WERI-Rb-1 (cell line): ENCODE data around the gene LRRC4C.

Experiments used
- DNase-seq: peaks from one replicate; pipeline ENCODE4 v3.0.0-alpha.2; 2020
- H3K27ac ChIP-seq: fragments of 250-450 bp; sonication (Bioruptor Pico); 2 replicates; pipeline ENCODE4 v1.5.1; 2020; ENCODE audit warnings: mild to moderate bottlenecking, moderate library complexity
- H3K27me3 ChIP-seq: fragments of 250-450 bp; sonication (Bioruptor Pico); 2 replicates; pipeline ENCODE4 v1.5.1; 2021; ENCODE audit warnings: mild to moderate bottlenecking, low read depth, moderate library complexity; ENCODE audit not compliant: insufficient read depth, severe bottlenecking
- H3K36me3 ChIP-seq: fragments of 250-450 bp; sonication (Bioruptor Pico); 2 replicates; pipeline ENCODE4 v1.5.1; 2020; ENCODE audit warnings: mild to moderate bottlenecking, moderate library complexity
- H3K4me3 ChIP-seq: 2 replicates; pipeline ENCODE4 v1.5.1; 2011; ENCODE audit warnings: low read depth, mild to moderate bottlenecking, control low read depth, low read length
- H3K9me3 ChIP-seq: fragments of 250-450 bp; sonication (Bioruptor Pico); 2 replicates; pipeline ENCODE4 v1.5.1; 2021; ENCODE audit warnings: mild to moderate bottlenecking, moderate library complexity; ENCODE audit not compliant: severe bottlenecking
- CTCF ChIP-seq: IDR thresholded peaks from 2 replicates; pipeline ENCODE4 v1.5.1; 2011; ENCODE audit warnings: low read depth, mild to moderate bottlenecking, control low read depth, inconsistent platforms, low read length

Gene LRRC4C

DNA sequence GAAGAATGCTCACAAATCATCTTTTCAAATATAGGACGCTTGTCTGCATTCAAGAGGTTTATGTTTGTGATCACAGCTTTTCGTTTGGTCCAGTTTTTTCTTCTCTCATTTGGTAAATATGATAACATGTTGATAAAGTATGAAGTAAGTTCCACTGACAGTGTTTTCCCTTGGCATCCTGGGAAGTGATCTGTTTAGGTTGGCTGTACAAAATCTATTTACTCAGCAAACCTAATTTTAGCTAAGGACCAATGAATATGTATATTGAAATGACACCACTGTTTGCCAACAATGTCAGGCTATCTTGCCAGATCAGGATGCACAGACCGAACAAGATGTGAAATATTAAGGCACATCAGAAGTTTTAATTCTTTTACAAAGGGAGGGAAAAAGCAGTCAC, 1230.8 kb downstream of the LRRC4C start:
- Histone ChIP-seq H3K4me3 (no peak overlapping the region), H3K36me3 (no peaks in the 10 kb centered on the region), H3K9me3 (no peaks in the 10 kb centered on the region), H3K27ac (no peak overlapping the region), H3K27me3 (peaks cover 24% of the 10 kb centered on the region)
- DNase-seq = no peak
- no peak for TF ChIP-seq CTCF

DNA sequence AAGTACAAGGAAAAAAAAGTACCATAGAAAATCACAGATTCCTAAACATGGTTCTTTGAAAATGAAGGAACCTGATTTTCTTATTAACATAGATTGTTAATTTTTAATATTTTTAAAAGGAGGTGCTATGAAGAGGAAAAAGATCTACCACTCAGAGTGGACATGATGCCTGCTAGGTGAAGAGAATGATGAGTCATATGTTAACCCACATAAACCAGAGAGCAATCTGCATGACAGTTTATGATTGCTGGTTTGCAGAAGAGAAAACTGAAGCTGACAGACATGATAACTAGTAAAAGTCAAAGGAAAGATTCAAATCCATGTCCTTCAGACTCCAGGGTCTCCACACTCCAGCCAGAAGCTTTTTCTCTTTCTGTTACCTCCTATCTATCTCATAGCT, 1231.7 kb downstream of the LRRC4C start:
- Histone ChIP-seq H3K27me3 (peaks cover 26% of the 10 kb centered on the region), H3K4me3 (no peak overlapping the region), H3K36me3 (no peaks in the 10 kb centered on the region), H3K9me3 (no peaks in the 10 kb centered on the region), H3K27ac (no peak overlapping the region)
- no peak for TF ChIP-seq CTCF
- DNase-seq = no peak

DNA sequence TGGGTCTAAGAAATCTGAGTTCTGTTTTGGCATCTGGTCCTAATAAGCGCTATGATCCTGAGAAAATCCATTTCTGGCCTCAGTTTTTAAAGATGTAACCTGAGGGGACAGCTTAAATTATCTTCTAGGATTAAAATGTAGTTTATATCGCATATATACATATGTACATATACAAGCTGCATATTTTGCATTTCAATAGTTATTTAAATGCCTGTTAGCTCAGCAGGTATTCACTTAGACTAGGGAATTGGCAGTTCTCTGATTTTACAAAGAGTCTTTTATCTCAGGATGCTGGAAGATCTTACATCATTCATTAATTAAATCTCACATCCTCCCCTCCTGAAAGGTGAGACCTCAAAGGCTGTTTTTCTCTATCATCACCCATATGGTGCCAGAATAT, 1232.8 kb downstream of the LRRC4C start:
- H3K27ac ChIP-seq = no peak overlapping the region
- DNase-seq = no peak
- no peaks in the 10 kb centered on the region for H3K9me3 ChIP-seq
- no peaks in the 10 kb centered on the region for H3K36me3 ChIP-seq
- peaks cover 28% of the 10 kb centered on the region for H3K27me3 ChIP-seq
- no peak overlapping the region for H3K4me3 ChIP-seq
- TF ChIP-seq CTCF = no peak

- Histone ChIP-seq H3K9me3 (no peaks in the 10 kb centered on the region), H3K27me3 (peaks cover 36% of the 10 kb centered on the region), H3K27ac (no peak overlapping the region), H3K36me3 (no peaks in the 10 kb centered on the region), H3K4me3 (no peak overlapping the region)
- no peak for TF ChIP-seq CTCF
- no peak for DNase-seq
These were observed 1235.7 kb downstream of the LRRC4C start for GRCh38 chr11:40223596-40224330.

GRCh38 chr11:40219401-40219800, 1240.1 kb downstream of the LRRC4C start:
- Histone ChIP-seq H3K9me3 (no peaks in the 10 kb centered on the region), H3K27ac (no peak overlapping the region), H3K36me3 (no peaks in the 10 kb centered on the region), H3K27me3 (peaks cover 32% of the 10 kb centered on the region), H3K4me3 (no peak overlapping the region)
- TF ChIP-seq CTCF = no peak
- DNase-seq = no peak

- TF ChIP-seq CTCF = no peak
- H3K36me3 ChIP-seq = no peaks in the 10 kb centered on the region
- H3K27ac ChIP-seq = no peak overlapping the region
- no peak for DNase-seq
- no peak overlapping the region for H3K4me3 ChIP-seq
- peaks cover 24% of the 10 kb centered on the region for H3K27me3 ChIP-seq
- no peaks in the 10 kb centered on the region for H3K9me3 ChIP-seq
These were observed 1243.9 kb downstream of the LRRC4C start for GRCh38 chr11:40215556-40215955.
